Mucosa of descending colon (tissue), 3 donors: ENCODE results near the gene TRANK1. TPM values are rescaled to one million over a fixed set of nuclear protein-coding genes. Genes with fewer than 3 reads are reported as not detected.

ENCODE experiments used
- ATAC-seq: fragments of 200-7000 bp; cut with Tn5 transposase; one replicate; pipeline ENCODE4 v1.9.1; 2020; ENCODE audit warnings: mild to moderate bottlenecking, moderate library complexity
- DNase-seq, 3 donors: peaks; one replicate each; pipeline ENCODE4 v3.0.0-alpha.2; 2020
- H3K36me3 ChIP-seq: fragments of 200-600 bp; one replicate; pipeline ENCODE4 v1.8.0; 2021; ENCODE audit warnings: low read depth, mild to moderate bottlenecking
- H3K4me1 ChIP-seq: fragments of 200-600 bp; one replicate; pipeline ENCODE4 v1.8.0; 2021; ENCODE audit warnings: low read depth, mild to moderate bottlenecking
- H3K4me3 ChIP-seq: fragments of 200-600 bp; one replicate; pipeline ENCODE4 v1.8.0; 2021; ENCODE audit warnings: mild to moderate bottlenecking
- H3K9me3 ChIP-seq: fragments of 200-600 bp; one replicate; pipeline ENCODE4 v1.8.0; 2021; ENCODE audit warnings: mild to moderate bottlenecking
- intact Hi-C, 2 donors: fragments of 100-400 bp; cut with DNase I in 1 of 2; cut with micrococcal nuclease in 1 of 2; formaldehyde crosslinking; loops; one replicate each; pipeline versions ENCODE4 v1.11.0 to v1.11.1; 2022; cut with DNase I, micrococcal nuclease
- total RNA-seq, 3 donors: library from RNA; stranded (reverse); fragmentation: NEBNext Ultra II Directional in 2 of 3; extraction: Animal tissue kit (Norgen Biotek cat#: 25700) in 2 of 3; gene quantifications; one replicate each; pipeline versions ENCODE4 v1.2.1 to v1.2.4, GENCODE V29; 2021 to 2023
- TF ChIP-seq, protein P1 (sequence below): fragments of 200-600 bp; IDR thresholded peaks from one replicate; pipeline ENCODE4 v1.8.0; 2022; ENCODE audit warnings: antibody characterized with exemption, mild to moderate bottlenecking
- donor health status: DM: no; HTN: no; CAD: no; lungs with moderate emphysema.
- donor health status: DM: no; HTN: no; CAD: no.
- donor health status: DM: no; HTN: yes; CAD: no.

TRANK1 gene
- total RNA-seq, 3 donors from 2014 or later: 78.6 to 163 (median 97.3) TPM

DNA sequence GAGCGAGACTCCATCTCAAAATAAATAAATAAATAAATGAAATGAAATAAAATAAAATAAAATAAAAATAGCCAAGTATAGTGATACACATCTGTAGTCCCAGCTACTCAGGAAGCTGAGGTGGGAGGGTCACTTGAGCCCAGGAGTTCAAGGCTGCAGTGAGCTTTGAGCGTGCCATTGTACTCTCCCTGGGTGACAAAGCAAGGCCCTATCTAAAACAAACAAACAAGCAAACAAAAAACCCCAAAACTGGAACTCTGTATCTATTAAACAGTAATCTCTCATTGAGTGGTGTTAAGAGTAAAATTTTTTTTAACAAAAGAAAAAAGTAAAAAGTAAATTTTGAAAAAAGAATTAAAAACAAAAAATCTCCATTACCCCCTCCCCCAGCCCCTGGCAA lies 27.3 kb upstream of the TRANK1 start:
- intact Hi-C loops: no loop called here
- TF ChIP-seq, protein P1, sequence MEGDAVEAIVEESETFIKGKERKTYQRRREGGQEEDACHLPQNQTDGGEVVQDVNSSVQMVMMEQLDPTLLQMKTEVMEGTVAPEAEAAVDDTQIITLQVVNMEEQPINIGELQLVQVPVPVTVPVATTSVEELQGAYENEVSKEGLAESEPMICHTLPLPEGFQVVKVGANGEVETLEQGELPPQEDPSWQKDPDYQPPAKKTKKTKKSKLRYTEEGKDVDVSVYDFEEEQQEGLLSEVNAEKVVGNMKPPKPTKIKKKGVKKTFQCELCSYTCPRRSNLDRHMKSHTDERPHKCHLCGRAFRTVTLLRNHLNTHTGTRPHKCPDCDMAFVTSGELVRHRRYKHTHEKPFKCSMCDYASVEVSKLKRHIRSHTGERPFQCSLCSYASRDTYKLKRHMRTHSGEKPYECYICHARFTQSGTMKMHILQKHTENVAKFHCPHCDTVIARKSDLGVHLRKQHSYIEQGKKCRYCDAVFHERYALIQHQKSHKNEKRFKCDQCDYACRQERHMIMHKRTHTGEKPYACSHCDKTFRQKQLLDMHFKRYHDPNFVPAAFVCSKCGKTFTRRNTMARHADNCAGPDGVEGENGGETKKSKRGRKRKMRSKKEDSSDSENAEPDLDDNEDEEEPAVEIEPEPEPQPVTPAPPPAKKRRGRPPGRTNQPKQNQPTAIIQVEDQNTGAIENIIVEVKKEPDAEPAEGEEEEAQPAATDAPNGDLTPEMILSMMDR: no peak
- Histone ChIP-seq H3K4me3 (no peak overlapping the region), H3K9me3 (no peaks in the 10 kb centered on the region), H3K4me1 (no peaks in the 10 kb centered on the region), H3K36me3 (no peaks in the 10 kb centered on the region)
- no peak for DNase-seq
- no peak for ATAC-seq

GRCh38 chr3:36969540-36970432 lies 24.9 kb upstream of the TRANK1 start:
- H3K4me1 ChIP-seq: no peaks in the 10 kb centered on the region
- TF ChIP-seq, protein P1: no peak
- DNase-seq (no peak), ATAC-seq (peak; percentile 73)
- intact Hi-C loops: loop anchor here in 1 of 2 donors (10.0 kb wide), 1 partner anchor 245 kb away; no protein-coding TSS in a partner anchor
- H3K36me3 ChIP-seq: no peaks in the 10 kb centered on the region
- H3K4me3 ChIP-seq: no peak overlapping the region
- no peaks in the 10 kb centered on the region for H3K9me3 ChIP-seq

DNA sequence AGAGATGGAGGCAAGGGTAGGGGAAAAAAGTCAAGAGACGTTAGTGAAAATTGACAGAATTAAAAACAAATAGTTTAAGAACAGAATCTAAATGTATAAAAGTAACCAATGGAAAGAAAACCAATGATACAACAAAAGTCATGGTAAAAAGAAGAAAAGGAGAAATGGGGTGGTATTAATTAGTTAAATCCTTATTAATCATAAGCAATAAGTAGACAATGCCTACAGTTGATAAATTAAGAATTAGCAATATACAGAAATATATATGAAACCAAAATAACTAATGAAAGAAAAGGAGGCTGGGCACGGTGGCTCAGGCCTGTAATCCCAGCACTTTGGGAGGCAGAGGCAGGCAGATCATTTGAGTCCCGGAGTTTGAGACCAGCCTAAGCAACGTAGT lies 24.2 kb upstream of the TRANK1 start:
- H3K4me1 ChIP-seq: no peaks in the 10 kb centered on the region
- H3K9me3 ChIP-seq: no peaks in the 10 kb centered on the region
- H3K4me3 ChIP-seq: no peak overlapping the region
- no peak for ATAC-seq
- TF ChIP-seq, protein P1: no peak
- intact Hi-C loops: loop anchor here in 1 of 2 donors (10.0 kb wide), 1 partner anchor 244 kb away; no protein-coding TSS in a partner anchor
- DNase-seq: no peak
- H3K36me3 ChIP-seq: no peaks in the 10 kb centered on the region

DNA sequence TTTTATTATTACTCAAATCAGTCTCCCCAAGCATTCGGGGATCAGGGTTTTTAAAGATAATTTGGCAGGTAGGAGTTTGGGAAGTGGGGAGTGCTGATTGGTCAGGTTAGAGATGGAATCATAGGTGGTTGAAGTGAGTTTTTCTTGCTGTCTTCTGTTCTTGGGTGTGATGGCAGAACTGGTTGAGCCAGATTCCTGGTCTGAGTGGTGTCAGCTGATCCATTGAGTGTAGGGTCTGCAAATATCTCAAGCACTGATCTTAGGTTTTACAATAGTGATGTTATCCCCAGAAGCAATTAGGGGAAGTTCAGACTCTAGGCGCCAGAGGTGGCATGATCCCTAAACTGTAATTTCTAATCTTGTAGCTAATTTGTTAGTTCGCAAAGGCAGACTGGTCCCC lies 20.6 kb upstream of the TRANK1 start:
- ATAC-seq (no peak), DNase-seq (no peak)
- no peaks in the 10 kb centered on the region for H3K4me1 ChIP-seq
- TF ChIP-seq, protein P1: no peak
- no peaks in the 10 kb centered on the region for H3K36me3 ChIP-seq
- H3K9me3 ChIP-seq: no peaks in the 10 kb centered on the region
- H3K4me3 ChIP-seq: no peak overlapping the region
- intact Hi-C loops: loop anchor here in 1 of 2 donors (10.0 kb wide), 1 partner anchor 241 kb away; no protein-coding TSS in a partner anchor

DNA sequence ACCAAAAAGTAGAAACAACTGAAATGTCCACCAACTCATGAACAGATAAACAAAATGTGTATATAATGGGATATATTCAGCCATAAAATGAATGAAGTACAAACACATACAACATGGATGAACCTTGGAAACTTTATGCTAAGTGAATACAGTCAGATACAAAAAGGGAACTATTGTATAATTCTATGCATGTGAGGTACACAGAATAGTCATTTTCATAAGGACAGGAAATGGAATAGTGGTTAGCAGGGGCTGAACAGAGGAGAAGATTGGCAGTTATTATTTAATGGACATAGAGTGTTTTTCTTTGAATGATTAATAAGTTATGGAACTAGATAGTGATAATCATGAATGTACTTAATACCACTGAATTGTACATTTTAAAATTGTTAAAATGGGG lies 20.0 kb upstream of the TRANK1 start:
- ATAC-seq (no peak), DNase-seq (no peak)
- no peak overlapping the region for H3K4me3 ChIP-seq
- H3K9me3 ChIP-seq: no peaks in the 10 kb centered on the region
- intact Hi-C loops: loop anchor here in 1 of 2 donors (10.0 kb wide), 1 partner anchor 240 kb away; no protein-coding TSS in a partner anchor
- no peaks in the 10 kb centered on the region for H3K36me3 ChIP-seq
- H3K4me1 ChIP-seq: no peaks in the 10 kb centered on the region
- TF ChIP-seq, protein P1: no peak
